Measurements from ENCODE around the gene USPL1. TPM values are rescaled to one million over a fixed set of nuclear protein-coding genes. Genes with fewer than 3 reads are reported as not detected.

The USPL1 gene
- total RNA-seq = 24.9 and 33.1 TPM in 2 replicates

DNA sequence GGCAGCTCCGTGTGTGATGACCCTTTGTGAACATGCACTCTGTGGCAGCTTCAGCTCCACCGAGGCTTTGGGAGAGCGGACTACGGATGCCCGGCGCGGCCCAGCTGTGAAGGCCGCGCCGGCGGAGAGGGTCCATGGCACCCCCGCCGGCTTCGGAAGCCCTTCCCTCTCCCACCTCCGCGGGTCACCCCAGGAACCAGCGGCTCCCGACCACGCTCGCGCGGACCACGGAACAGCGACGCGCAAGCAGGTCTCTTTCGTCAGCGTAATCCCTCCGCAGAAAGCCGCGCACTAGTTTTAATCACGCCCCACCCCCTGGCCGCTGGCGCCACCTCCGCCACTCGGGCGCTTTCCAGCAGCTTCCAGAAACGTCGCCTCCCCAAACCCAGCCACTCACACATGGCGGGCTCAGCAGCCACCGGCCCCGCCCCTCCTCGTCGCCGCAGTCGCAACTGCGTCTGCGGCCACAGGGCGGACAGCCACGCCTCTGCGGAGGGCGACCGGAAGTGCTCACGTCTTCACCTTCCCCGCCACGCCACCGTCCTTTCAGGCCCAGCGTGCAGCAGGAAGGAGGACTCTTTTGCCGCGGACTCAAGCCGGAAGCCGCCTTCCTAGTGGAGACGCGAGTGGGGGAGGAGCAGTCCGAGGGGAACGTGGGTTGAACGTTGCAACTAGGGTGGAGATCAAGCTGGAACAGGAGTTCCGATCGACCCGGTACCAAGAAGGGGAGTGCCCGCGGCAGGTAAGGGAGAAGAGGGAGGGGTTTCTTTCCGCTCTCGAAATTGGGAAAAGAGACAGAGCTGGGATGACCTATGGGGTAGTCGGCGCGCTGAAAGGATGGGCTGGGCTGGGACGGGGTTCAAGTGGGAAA is at the start of gene USPL1:
USPL1 (plus strand) TSS at position 606 of the 871 bp plus-strand sequence. CDS start 3,221 bp downstream, outside the sequence.
- TF ChIP-seq CTCF (IDR thresholded peaks at IDR 0.05; ENCODE audit: insufficient read depth, low read length, poor library complexity, severe bottlenecking) = no peak
- DNase-seq (ENCODE audit: low read depth) = peak; percentile 92
- no peaks in the 10 kb centered on the region for H3K36me3 ChIP-seq (ENCODE audit: control insufficient read depth, insufficient read depth, low read length)
- H3K27me3 ChIP-seq (ENCODE audit: control insufficient read depth, insufficient read depth, low read length) = no peaks in the 10 kb centered on the region
- H3K4me3 ChIP-seq (ENCODE audit: low read depth, low read length) = peak within 1 kb of the TSS; percentile 90

DNA sequence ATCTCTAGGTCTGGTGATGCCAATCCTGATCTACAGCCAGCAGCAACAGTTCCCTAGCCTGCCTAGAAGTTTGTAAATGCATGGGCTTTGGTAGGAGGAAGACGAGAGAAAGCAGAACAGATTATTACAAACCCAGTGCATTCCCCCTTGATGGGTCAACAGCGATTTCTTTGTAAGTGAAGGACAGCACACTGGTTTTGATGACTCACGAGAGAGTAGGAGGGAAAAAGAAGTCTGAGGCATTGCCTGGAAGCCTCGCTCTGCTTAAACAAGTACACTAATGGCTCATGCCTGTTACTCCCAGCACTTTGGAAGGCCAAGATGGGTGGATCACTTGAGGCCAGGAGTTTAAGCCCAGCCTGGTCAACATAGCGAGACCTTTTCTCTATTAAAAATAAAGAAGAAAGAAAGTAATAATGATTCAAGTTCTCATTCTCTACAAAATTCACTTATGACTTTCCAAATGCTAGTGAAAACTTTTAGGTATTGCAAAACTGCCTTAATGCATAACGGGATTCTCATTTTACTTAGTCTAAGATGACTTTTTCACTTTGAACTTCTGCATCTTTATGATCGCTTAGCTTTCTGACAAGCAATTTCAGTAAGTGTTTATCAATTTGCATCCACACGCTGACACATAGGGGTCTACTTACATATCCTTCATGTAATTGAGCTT is 47.7 kb upstream of the USPL1 start:
- no peak for TF ChIP-seq CTCF (IDR thresholded peaks at IDR 0.05; ENCODE audit: insufficient read depth, low read length, poor library complexity, severe bottlenecking)
- DNase-seq (ENCODE audit: low read depth) = peak; percentile 90
- Histone ChIP-seq H3K36me3 (ENCODE audit: control insufficient read depth, insufficient read depth, low read length) (no peaks in the 10 kb centered on the region), H3K4me3 (ENCODE audit: low read depth, low read length) (no peak overlapping the region), H3K27me3 (ENCODE audit: control insufficient read depth, insufficient read depth, low read length) (no peaks in the 10 kb centered on the region)

DNA sequence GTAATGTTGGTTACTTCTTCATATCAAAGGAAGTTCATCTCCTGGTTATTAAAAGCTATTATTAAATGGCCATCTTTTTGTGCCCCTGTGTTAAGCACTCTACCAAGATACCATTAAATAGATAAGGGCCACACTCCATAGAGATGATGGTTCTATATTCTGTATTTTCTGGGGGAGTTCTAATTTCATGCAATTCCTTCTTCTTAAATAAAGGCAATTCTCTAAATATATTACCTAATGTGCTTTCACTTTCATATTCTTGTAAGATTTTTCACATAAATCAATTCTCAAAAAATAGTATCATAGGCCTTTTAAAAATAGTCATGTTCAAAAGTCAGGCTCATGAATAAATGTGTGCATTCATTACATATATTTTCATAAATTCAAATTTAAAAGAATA is 47.0 kb upstream of the USPL1 start:
- TF ChIP-seq CTCF (IDR thresholded peaks at IDR 0.05; ENCODE audit: insufficient read depth, low read length, poor library complexity, severe bottlenecking) = no peak
- no peak for DNase-seq (ENCODE audit: low read depth)
- H3K36me3 ChIP-seq (ENCODE audit: control insufficient read depth, insufficient read depth, low read length) = no peaks in the 10 kb centered on the region
- no peaks in the 10 kb centered on the region for H3K27me3 ChIP-seq (ENCODE audit: control insufficient read depth, insufficient read depth, low read length)
- H3K4me3 ChIP-seq (ENCODE audit: low read depth, low read length) = no peak overlapping the region

GRCh38 chr13:30572859-30573275 is 44.9 kb upstream of the USPL1 start:
- Histone ChIP-seq H3K4me3 (ENCODE audit: low read depth, low read length) (peak overlapping the region; percentile 15), H3K36me3 (ENCODE audit: control insufficient read depth, insufficient read depth, low read length) (no peaks in the 10 kb centered on the region), H3K27me3 (ENCODE audit: control insufficient read depth, insufficient read depth, low read length) (no peaks in the 10 kb centered on the region)
- no peak for DNase-seq (ENCODE audit: low read depth)
- TF ChIP-seq CTCF (IDR thresholded peaks at IDR 0.05; ENCODE audit: insufficient read depth, low read length, poor library complexity, severe bottlenecking) = peak; percentile 40

DNA sequence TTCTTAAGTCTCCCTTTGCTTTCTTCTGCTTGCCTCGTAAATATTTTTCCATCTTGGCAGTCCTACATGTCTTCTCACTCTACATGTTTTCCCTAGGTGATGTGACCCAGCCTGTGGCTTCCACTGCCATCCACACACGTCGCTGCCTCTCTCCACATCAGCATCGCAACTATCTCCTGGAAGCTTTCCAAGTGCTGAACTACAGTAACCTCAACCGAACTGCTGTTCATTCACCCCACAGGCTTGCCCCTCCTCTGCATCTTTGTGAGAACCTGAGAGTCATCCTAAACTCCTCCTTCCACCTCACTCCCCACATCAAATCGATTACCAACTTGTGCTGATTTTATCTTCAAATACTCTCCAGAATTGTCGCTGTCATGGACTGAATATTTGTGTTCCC is 41.2 kb upstream of the USPL1 start:
- no peak overlapping the region for H3K4me3 ChIP-seq (ENCODE audit: low read depth, low read length)
- no peaks in the 10 kb centered on the region for H3K36me3 ChIP-seq (ENCODE audit: control insufficient read depth, insufficient read depth, low read length)
- TF ChIP-seq CTCF (IDR thresholded peaks at IDR 0.05; ENCODE audit: insufficient read depth, low read length, poor library complexity, severe bottlenecking) = no peak
- no peaks in the 10 kb centered on the region for H3K27me3 ChIP-seq (ENCODE audit: control insufficient read depth, insufficient read depth, low read length)
- DNase-seq (ENCODE audit: low read depth) = no peak

Measured in kidney epithelial cell (primary cell).